ENCODE results near the gene IPO5. TPM values are rescaled to one million over a fixed set of nuclear protein-coding genes. Genes with fewer than 3 reads are reported as not detected.
"Not testable (repeated sequence)": the region's sequence is repeated elsewhere in the genome, so short reads cannot be mapped to it uniquely, and the experiment has no call there.

The IPO5 gene
- polyA plus RNA-seq, 1 of the 3 experiments (the other 2 are of a cell fraction): 77.1 TPM

- TF ChIP-seq REST (IDR thresholded peaks at IDR 0.05; ENCODE audit: low read depth, low read length) (no peak), TAF1 (IDR thresholded peaks at IDR 0.05; ENCODE audit: borderline replicate concordance, low read depth, low read length) (no peak), MXI1 (IDR thresholded peaks at IDR 0.05; ENCODE audit: low read depth, low read length) (no peak), TEAD4 (IDR thresholded peaks at IDR 0.05; ENCODE audit: borderline replicate concordance, insufficient read depth) (no peak), MEF2A (IDR thresholded peaks at IDR 0.05; ENCODE audit: borderline replicate concordance, low read depth) (no peak), YY1 (IDR thresholded peaks at IDR 0.05; ENCODE audit: low read depth) (no peak), SMC3 (IDR thresholded peaks at IDR 0.05; ENCODE audit: low read depth, low read length) (no peak)
These were observed 2.1 kb upstream of the IPO5 start (continued) for GRCh38 chr13:97951376-97951775.

- H3K27me3 ChIP-seq (ENCODE audit: insufficient read depth); H3F3A ChIP-seq (replicated peaks; ENCODE audit: insufficient read depth); H3K4me2 ChIP-seq; H3K9me3 ChIP-seq; H3K27ac ChIP-seq (ENCODE audit: low read depth in 2 of 2, low read length in 1 of 2); POLR2A ChIA-PET; H3K9ac ChIP-seq; H4K20me1 ChIP-seq (ENCODE audit: insufficient read depth); H3K9me2 ChIP-seq; H3K79me2 ChIP-seq (ENCODE audit: insufficient read depth); CTCF ChIA-PET; H3K4me3 ChIP-seq (ENCODE audit: low read depth in 2 of 2, low read length in 1 of 2); H2AFZ ChIP-seq (ENCODE audit: low read depth); H3K4me1 ChIP-seq (ENCODE audit: control insufficient read depth in 1 of 2, insufficient read depth in 2 of 2, low read depth in 1 of 2, low read length in 1 of 2); H3K36me3 ChIP-seq (replicated peaks in 1 of 2; ENCODE audit: control insufficient read depth in 1 of 2, insufficient read depth in 2 of 2, low read length in 1 of 2); DNase-seq: not testable (repeated sequence)
- 83% methylated on average over 4 of the region's 4 CpGs for WGBS (ENCODE audit: low lambda C conversion rate)
These were observed 644 bp upstream of the IPO5 start for GRCh38 chr13:97952831-97953230.

GRCh38 chr13:97961340-97961739, 7.9 kb downstream of the IPO5 start:
- H3K79me2 ChIP-seq (ENCODE audit: insufficient read depth): no peaks in the 10 kb centered on the region
- no peak for TF ChIP-seq USF2 (IDR thresholded peaks at IDR 0.05; ENCODE audit: borderline replicate concordance, low read depth, low read length)
- TF ChIP-seq GABPA (IDR thresholded peaks at IDR 0.05; ENCODE audit: low read depth): no peak
- TF ChIP-seq MAX (IDR thresholded peaks at IDR 0.05; ENCODE audit: low read depth): no peak
- no peak for TF ChIP-seq RXRA (IDR thresholded peaks at IDR 0.05; ENCODE audit: borderline replicate concordance, low read depth)
- TF ChIP-seq PBX3 (IDR thresholded peaks at IDR 0.05): no peak
- no peaks in the 10 kb centered on the region for H3K9me2 ChIP-seq
- no peak overlapping the region for H3K4me2 ChIP-seq
- DNase-seq: no peak
- H2AFZ ChIP-seq (ENCODE audit: low read depth): no peak overlapping the region
- H3K27ac ChIP-seq (ENCODE audit: low read depth in 2 of 2, low read length in 1 of 2): no peak overlapping the region
- H3K4me1 ChIP-seq (ENCODE audit: control insufficient read depth in 1 of 2, insufficient read depth in 2 of 2, low read depth in 1 of 2, low read length in 1 of 2): no peaks in the 10 kb centered on the region
- H3F3A ChIP-seq (replicated peaks; ENCODE audit: insufficient read depth): no peaks in the 10 kb centered on the region
- no peak overlapping the region for H3K4me3 ChIP-seq (ENCODE audit: low read depth in 2 of 2, low read length in 1 of 2)
- no peak overlapping the region for H3K9ac ChIP-seq
- H3K27me3 ChIP-seq (ENCODE audit: insufficient read depth): no peaks in the 10 kb centered on the region
- no peaks in the 10 kb centered on the region for H3K36me3 ChIP-seq (replicated peaks in 1 of 2; ENCODE audit: control insufficient read depth in 1 of 2, insufficient read depth in 2 of 2, low read length in 1 of 2)
- H4K20me1 ChIP-seq (ENCODE audit: insufficient read depth): no peaks in the 10 kb centered on the region
- H3K9me3 ChIP-seq: no peaks in the 10 kb centered on the region
- ChIA-PET CTCF (no interaction called here), POLR2A (no interaction called here)
- 89% methylated on average over 6 of the region's 6 CpGs for WGBS (ENCODE audit: low lambda C conversion rate)

Measured in SK-N-SH (cell line).